Measurements from ENCODE around the gene CLBA1.
"Not testable (repeated sequence)": the region's sequence is repeated elsewhere in the genome, so short reads cannot be mapped to it uniquely, and the experiment has no call there.

The CLBA1 gene

GRCh38 chr14:104948736-104949031, 36.9 kb upstream of the CLBA1 start:
- DNase-seq: no peak

DNA sequence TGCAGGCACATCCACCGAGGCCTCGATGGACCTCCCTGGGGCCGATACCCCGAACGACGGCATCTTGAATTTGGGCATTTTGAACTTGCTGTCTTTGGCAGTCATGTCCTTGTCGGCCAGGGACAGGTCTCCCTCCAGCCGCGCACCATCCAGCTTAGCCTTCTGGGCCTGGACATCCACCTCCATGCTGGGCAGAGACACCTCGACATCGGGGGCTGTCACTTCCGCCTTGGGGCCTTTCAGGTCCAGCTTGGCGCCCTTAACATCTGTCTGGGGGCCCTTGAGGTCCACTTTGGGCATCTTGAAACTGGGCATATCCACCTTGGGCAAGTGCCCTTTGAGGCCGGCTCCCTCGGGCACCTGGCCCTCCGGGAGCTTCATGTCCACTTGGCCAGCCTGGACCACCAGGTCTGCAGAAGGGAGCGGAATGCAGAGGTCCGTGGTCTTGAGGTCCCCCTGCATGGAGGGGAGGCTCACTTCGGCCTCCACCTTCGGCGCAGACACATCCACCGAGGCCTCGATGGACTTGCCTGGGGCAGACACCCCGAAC, 36.1 kb upstream of the CLBA1 start:
- not testable (repeated sequence) for DNase-seq

- no peak for DNase-seq
Observed at GRCh38 chr14:104950021-104950420, 35.6 kb upstream of the CLBA1 start.

DNA sequence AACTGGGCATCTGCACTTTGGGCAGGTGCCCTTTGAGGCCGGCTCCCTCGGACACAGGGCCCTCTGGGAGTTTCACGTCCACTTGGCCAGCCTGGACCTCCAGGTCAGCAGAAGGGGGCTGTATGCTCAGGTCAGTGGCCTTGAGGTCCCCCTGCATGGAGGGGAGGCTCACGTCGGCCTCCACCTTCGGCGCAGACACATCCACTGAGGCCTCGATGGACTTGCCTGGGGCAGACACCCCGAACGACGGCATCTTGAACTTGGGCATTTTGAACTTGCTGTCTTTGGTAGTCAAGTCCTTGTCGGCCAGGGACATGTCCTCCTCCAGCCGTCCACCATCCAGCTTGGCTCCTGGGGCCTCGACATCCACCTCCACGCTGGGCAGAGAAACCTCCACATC, 34.9 kb upstream of the CLBA1 start:
- DNase-seq: not testable (repeated sequence)

DNA sequence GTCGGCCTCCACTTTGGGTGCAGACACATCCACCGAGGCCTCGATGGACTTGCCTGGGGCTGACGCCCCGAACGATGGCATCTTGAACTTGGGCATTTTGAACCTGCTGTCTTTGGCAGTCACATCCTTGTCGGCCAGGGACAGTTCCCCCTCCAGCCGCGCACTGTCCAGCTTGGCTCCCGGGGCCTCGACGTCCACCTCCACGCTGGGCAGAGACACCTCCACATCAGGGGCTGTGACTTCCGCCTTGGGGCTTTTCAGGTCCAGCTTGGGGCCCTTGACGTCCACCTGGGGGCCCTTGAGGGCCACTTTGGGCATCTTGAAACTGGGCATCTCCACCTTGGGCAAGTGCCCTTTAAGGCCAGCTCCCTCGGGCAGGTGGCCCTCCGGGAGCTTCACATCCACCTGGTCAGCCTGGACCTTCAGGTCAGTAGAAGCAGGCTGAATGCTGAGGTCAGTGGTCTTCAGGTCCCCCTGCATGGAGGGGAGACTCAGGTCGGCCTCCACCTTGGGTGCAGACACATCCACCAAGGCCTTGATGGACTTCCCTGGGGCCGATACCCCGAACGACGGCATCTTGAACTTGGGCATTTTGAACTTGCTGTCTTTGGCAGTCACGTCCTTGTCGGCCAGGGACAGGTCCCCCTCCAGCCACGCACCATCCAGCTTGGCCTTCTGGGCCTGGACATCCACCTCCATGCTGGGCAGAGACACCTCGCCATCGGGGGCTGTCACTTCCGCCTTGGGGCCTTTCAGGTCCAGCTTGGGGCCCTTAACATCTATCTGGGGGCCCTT, 33.5 kb upstream of the CLBA1 start:
- not testable (repeated sequence) for DNase-seq

DNA sequence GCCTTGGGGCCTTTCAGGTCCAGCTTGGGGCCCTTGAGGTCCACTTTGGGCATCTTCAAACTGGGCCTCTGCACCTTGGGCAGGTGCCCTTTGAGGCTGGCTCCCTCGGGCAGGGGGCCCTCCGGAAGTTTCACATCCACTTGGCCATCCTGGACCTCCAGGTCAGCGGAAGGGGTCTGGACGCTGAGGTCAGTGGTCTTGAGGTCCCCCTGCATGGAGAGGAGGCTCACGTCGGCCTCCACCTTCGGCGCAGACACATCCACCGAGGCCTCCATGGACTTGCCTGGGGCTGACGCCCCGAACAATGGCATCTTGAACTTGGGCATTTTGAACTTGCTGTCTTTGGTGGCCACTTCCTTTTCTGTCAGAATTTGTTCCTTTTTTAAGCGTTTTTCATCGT, 32.5 kb upstream of the CLBA1 start:
- DNase-seq: no peak

DNA sequence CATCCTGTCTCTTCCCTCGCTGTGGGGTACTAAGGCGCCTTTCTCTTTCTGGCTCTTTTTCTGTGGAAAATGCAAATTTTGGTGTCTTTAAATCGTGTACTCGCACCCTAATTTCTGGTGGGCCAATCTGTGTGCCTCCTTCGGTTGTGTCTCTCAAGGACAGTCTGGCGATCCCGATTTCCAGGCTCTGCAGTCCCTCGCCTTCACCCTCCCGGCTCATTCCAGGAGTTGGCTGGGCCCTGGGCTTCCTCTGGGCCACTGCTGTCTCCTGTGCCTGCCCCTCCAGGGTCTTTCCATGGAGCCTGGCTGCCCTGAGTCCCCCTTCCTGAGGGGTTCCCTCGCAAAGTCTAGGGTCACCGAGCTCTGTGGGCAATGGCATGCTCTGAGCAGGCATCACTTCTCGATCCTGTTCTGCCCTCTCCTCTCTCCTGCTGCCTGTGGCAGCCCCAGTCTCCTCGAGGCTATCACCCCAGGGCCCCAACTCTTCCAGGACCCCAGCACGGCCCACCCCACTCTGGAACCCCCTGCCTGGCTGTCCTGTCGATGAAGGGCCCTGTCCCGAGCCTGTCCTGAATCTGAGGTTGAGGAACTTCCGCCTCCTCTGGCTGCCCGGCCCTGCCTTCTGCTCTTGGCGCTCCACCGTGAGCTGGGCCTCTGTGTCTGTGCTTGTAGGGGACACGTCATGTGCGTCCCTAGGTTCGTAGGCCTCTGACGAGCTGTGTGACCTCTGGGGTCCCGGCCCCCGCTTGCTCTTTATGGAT, 31.5 kb upstream of the CLBA1 start:
- DNase-seq: no peak

- no peak for DNase-seq
Observed at GRCh38 chr14:104954746-104955395, 30.7 kb upstream of the CLBA1 start.

DNA sequence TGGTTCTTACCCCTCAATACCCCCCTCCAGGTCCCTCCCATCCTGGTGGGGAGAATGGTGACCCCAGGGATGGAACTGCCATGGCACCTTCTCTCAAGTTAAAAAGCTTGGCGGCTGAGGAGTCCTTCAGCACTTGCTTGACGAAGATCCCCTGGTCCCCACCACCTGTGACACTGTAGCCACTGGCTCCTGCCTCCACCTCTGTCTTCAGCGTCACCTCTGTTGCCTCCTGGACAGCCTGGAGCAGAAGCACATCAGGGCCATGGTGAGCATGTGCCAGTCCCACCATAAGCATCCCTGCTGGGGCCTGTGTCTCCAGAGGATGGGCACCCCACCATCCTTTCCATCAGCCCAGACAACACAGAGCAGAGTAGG, 30.2 kb upstream of the CLBA1 start:
- DNase-seq: no peak

GRCh38 chr14:104956290-104956890, 29.2 kb upstream of the CLBA1 start:
- no peak for DNase-seq

- DNase-seq: no peak
Observed at GRCh38 chr14:104957146-104958113, 28.2 kb upstream of the CLBA1 start.

GRCh38 chr14:104964546-104964945, 21.0 kb upstream of the CLBA1 start:
- DNase-seq: no peak

DNA sequence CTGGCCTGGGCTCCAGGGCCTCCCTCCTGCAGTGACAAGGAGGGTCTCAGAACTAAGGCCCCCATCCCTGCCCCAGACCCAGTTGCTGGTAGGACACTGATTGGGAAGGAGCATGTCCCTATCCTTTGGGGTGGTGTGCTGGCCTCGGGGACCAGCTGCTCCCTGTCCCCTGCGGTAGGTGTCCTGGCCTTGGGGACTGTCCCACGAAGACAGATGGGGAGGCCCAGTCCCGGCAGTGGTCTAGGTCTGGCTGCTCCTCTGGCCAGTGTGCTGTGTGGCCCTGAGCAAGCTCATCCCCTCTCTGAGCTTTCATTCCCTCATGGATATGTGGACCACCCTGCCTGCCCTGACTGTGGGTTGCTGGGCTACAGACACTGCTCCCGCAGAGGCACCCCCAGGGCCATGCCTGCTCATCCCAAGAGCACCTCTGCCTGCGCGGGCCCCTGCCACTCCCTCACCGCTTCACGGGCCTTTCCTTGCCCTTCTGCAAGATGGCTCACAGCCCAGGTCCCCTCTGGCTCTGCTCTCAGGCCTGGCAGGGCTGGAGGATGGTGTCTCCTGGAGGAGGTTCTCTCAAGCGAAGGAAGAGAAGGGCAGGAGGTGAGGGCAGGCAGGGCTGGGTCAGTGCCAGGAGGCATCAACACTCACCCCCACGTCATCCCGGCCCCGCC, 19.9 kb upstream of the CLBA1 start:
- no peak for DNase-seq

- no peak for DNase-seq
Observed at GRCh38 chr14:104966261-104966865, 19.2 kb upstream of the CLBA1 start.

DNA sequence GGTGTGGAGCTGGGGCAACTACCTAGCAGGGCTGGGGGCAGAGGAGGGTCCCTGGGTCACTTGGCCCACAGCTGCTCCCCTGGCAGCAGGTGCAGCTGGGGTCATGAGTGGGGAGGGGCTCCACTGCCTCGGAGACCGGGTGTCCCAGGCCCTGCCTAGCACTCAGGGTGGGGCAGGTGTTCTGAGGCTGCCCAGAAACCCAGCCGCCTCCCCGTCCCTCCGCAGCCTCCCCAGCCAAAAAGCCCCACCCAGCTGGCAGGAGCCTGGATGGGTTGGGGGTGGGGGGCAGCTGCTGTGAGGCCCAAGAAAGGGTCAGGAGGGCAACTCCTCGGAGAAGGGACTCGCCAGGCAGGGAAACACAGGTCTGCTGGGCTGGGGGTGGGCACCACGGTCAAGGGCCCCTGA, 18.6 kb upstream of the CLBA1 start:
- DNase-seq: no peak

GRCh38 chr14:104967386-104968152, 18.0 kb upstream of the CLBA1 start:
- DNase-seq: no peak

- DNase-seq: no peak
Observed at GRCh38 chr14:104968153-104968527, 17.4 kb upstream of the CLBA1 start.

DNA sequence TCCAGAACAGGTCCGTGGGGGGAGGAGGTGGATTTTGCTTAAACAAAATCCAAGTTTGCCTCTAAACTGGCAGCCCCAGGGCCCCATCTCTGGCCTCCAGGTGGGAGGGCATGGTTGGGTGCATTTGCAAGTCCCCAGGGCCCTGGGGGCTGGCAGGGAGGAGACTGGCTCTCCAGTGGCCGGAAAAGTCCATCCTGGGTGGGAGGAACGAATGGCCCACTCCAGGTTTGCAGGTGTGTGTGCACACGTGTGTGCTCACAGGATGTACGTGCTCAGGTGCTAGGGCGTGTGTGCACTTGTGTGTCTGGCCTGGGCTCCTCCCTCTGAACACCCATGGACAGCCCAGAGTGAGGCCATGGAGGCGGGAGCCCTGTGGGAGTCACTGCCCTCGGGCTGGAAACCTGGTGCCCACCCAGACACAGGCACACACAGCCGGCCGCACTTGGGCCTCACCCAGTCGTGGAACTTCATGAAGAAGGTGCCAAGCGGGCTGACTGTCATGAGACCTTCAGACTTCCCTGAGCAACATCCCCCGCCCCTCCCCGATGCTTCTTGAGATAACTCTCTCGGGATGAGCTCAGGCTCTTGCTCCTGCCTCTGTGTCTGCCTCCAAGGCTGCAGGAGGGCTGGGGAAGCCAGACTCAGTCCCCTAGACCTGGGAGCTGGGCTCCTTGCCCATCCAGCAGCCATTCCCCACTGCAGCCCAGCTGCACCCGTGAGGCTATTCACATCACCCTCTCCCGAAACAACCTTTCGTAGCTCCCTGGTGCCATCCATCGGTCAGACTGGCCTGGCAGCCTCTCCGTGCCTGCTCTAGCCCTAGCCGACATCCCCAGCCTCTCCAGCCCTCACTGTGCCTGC, 16.8 kb upstream of the CLBA1 start:
- no peak for DNase-seq

GRCh38 chr14:104969741-104970230, 15.8 kb upstream of the CLBA1 start:
- no peak for DNase-seq
